ENCODE results near the gene GSK3B. TPM values are rescaled to one million over a fixed set of nuclear protein-coding genes. Genes with fewer than 3 reads are reported as not detected.
"Not testable (repeated sequence)": the region's sequence is repeated elsewhere in the genome, so short reads cannot be mapped to it uniquely, and the experiment has no call there.

Gene GSK3B
- polyA plus RNA-seq, 1 donor (not counting 4 experiments of a cell fraction or from before 2014, with no cell fraction given), result 73.3 TPM

GRCh38 chr3:120057029-120057428 is 37.2 kb downstream of the GSK3B start:
- no peak overlapping the region for H2AFZ ChIP-seq (ENCODE audit: control insufficient read depth, low read length)
- no peaks in the 10 kb centered on the region for H3K27me3 ChIP-seq (ENCODE audit: control insufficient read depth, extremely low read depth, insufficient read depth, low read length)
- no peak overlapping the region for H3K4me3 ChIP-seq (ENCODE audit: control insufficient read depth in 2 of 3, extremely low read depth in 1 of 3, insufficient read depth in 2 of 3, low read depth in 1 of 3, low read length in 3 of 3)
- no peaks in the 10 kb centered on the region for H3K9me3 ChIP-seq (ENCODE audit: control insufficient read depth, low read depth, low read length)
- DNase-seq (ENCODE audit: low read depth, low spot score) (no peak), FAIRE-seq (no peak)
- H3K27ac ChIP-seq (ENCODE audit: control insufficient read depth, insufficient read depth, low read length), result no peak overlapping the region
- H3K4me2 ChIP-seq (ENCODE audit: control insufficient read depth, extremely low read depth, insufficient read depth, low read depth, low read length), result no peak overlapping the region
- H3K4me1 ChIP-seq (ENCODE audit: control insufficient read depth, extremely low read depth, insufficient read depth, low read length), result peaks cover 9% of the 10 kb centered on the region
- H3K36me3 ChIP-seq (ENCODE audit: control insufficient read depth in 2 of 2, extremely low read depth in 1 of 2, insufficient read depth in 2 of 2, low read length in 2 of 2), result no peaks in the 10 kb centered on the region
- dilution Hi-C loops (cut with MboI; ENCODE audit: extremely low pct_ligation_motif_present, low sequenced_read_pairs), result no loop called here
- H4K20me1 ChIP-seq (ENCODE audit: control insufficient read depth, extremely low read depth, insufficient read depth, low read length), result peaks cover 17% of the 10 kb centered on the region
- H3K79me2 ChIP-seq (ENCODE audit: control insufficient read depth, insufficient read depth, low read length), result peaks cover 99% of the 10 kb centered on the region
- no peak overlapping the region for H3K9ac ChIP-seq (ENCODE audit: control insufficient read depth, extremely low read depth, insufficient read depth, low read length)
- no peaks in the 10 kb centered on the region for H3K9me1 ChIP-seq (ENCODE audit: control insufficient read depth, extremely low read depth, insufficient read depth, low read length)
- TF ChIP-seq CTCF (optimal IDR thresholded peaks at IDR 0.05 in 1 of 3, IDR thresholded peaks at IDR 0.05 in 1 of 3, conservative IDR thresholded peaks at IDR 0.05 in 1 of 3; ENCODE audit: extremely low read depth in 1 of 3, insufficient read depth in 2 of 3, low read length in 3 of 3), result no peak
- no peak for TF ChIP-seq EZH2 (IDR thresholded peaks at IDR 0.05; ENCODE audit: low read length)

DNA sequence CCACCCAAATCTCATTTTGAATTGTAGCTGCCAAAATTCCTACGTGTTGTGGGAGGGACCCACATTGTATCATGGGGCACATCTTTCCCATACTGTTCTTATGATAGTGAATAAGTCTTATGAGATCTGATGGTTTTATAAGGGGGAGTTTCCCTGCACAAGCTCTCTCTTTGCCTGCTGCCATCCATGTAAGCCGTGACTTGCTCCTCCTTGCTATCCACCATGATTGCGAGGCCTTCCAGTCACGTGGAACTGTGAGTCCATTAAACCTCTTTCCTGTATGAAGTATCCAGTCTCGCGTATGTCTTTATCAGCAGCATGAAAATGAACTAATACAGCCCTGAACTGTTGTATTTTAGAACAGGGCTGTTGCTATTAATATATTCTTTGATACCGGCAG is 40.6 kb downstream of the GSK3B start:
- Histone ChIP-seq H3K79me2 (ENCODE audit: control insufficient read depth, insufficient read depth, low read length) (peaks cover 100% of the 10 kb centered on the region), H4K20me1 (ENCODE audit: control insufficient read depth, extremely low read depth, insufficient read depth, low read length) (peaks cover 12% of the 10 kb centered on the region), H3K4me1 (ENCODE audit: control insufficient read depth, extremely low read depth, insufficient read depth, low read length) (peaks cover 10% of the 10 kb centered on the region)
- H3K9ac ChIP-seq (ENCODE audit: control insufficient read depth, extremely low read depth, insufficient read depth, low read length); DNase-seq (ENCODE audit: low read depth, low spot score); H3K9me3 ChIP-seq (ENCODE audit: control insufficient read depth, low read depth, low read length); H3K36me3 ChIP-seq (ENCODE audit: control insufficient read depth in 2 of 2, extremely low read depth in 1 of 2, insufficient read depth in 2 of 2, low read length in 2 of 2); H3K4me3 ChIP-seq (ENCODE audit: control insufficient read depth in 2 of 3, extremely low read depth in 1 of 3, insufficient read depth in 2 of 3, low read depth in 1 of 3, low read length in 3 of 3); H3K27ac ChIP-seq (ENCODE audit: control insufficient read depth, insufficient read depth, low read length); H3K9me1 ChIP-seq (ENCODE audit: control insufficient read depth, extremely low read depth, insufficient read depth, low read length); H3K27me3 ChIP-seq (ENCODE audit: control insufficient read depth, extremely low read depth, insufficient read depth, low read length); FAIRE-seq; H2AFZ ChIP-seq (ENCODE audit: control insufficient read depth, low read length); dilution Hi-C loops (cut with MboI; ENCODE audit: extremely low pct_ligation_motif_present, low sequenced_read_pairs); H3K4me2 ChIP-seq (ENCODE audit: control insufficient read depth, extremely low read depth, insufficient read depth, low read depth, low read length): not testable (repeated sequence)

DNA sequence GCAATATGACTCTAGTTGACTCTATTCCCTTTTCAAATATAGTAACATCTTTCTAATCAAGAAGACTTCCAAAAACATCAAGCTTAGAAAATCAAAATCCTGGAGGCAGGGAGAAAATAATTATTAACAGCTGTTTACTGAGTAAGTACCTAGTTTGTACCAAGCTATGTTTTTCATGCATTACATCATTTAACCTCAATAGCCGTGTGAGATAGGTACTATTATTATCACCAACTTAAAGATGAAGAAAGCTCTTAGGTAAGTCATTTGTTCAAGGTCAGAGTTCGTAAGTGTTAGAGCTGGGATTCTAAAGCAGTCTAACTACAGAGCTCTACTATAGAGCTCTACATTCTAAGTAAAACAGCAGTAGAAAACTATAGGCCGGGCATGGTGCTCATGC is 41.6 kb downstream of the GSK3B start:
- no peak overlapping the region for H3K27ac ChIP-seq (ENCODE audit: control insufficient read depth, insufficient read depth, low read length)
- no peaks in the 10 kb centered on the region for H3K36me3 ChIP-seq (ENCODE audit: control insufficient read depth in 2 of 2, extremely low read depth in 1 of 2, insufficient read depth in 2 of 2, low read length in 2 of 2)
- H4K20me1 ChIP-seq (ENCODE audit: control insufficient read depth, extremely low read depth, insufficient read depth, low read length), result peaks cover 16% of the 10 kb centered on the region
- H3K79me2 ChIP-seq (ENCODE audit: control insufficient read depth, insufficient read depth, low read length), result peaks cover 100% of the 10 kb centered on the region
- DNase-seq (ENCODE audit: low read depth, low spot score) (no peak), FAIRE-seq (no peak)
- no peaks in the 10 kb centered on the region for H3K9me3 ChIP-seq (ENCODE audit: control insufficient read depth, low read depth, low read length)
- H3K4me2 ChIP-seq (ENCODE audit: control insufficient read depth, extremely low read depth, insufficient read depth, low read depth, low read length), result no peak overlapping the region
- dilution Hi-C loops (cut with MboI; ENCODE audit: extremely low pct_ligation_motif_present, low sequenced_read_pairs), result no loop called here
- no peak overlapping the region for H3K9ac ChIP-seq (ENCODE audit: control insufficient read depth, extremely low read depth, insufficient read depth, low read length)
- TF ChIP-seq EZH2 (IDR thresholded peaks at IDR 0.05; ENCODE audit: low read length) (no peak), CTCF (optimal IDR thresholded peaks at IDR 0.05 in 1 of 3, IDR thresholded peaks at IDR 0.05 in 1 of 3, conservative IDR thresholded peaks at IDR 0.05 in 1 of 3; ENCODE audit: extremely low read depth in 1 of 3, insufficient read depth in 2 of 3, low read length in 3 of 3) (no peak)
- no peak overlapping the region for H2AFZ ChIP-seq (ENCODE audit: control insufficient read depth, low read length)
- H3K4me1 ChIP-seq (ENCODE audit: control insufficient read depth, extremely low read depth, insufficient read depth, low read length), result peaks cover 10% of the 10 kb centered on the region
- H3K4me3 ChIP-seq (ENCODE audit: control insufficient read depth in 2 of 3, extremely low read depth in 1 of 3, insufficient read depth in 2 of 3, low read depth in 1 of 3, low read length in 3 of 3), result no peak overlapping the region
- no peaks in the 10 kb centered on the region for H3K9me1 ChIP-seq (ENCODE audit: control insufficient read depth, extremely low read depth, insufficient read depth, low read length)
- no peaks in the 10 kb centered on the region for H3K27me3 ChIP-seq (ENCODE audit: control insufficient read depth, extremely low read depth, insufficient read depth, low read length)
